Measurements from ENCODE around the gene MYO3B. TPM values are rescaled to one million over a fixed set of nuclear protein-coding genes. Genes with fewer than 3 reads are reported as not detected.

Gene MYO3B
- total RNA-seq, 1 experiment from 2014 or later, result 0.63 TPM

GRCh38 chr2:170344663-170345346, 166.9 kb downstream of the MYO3B start:
- H3K4ac ChIP-seq (ENCODE audit: low read depth, low read length), result no peak overlapping the region
- no peak overlapping the region for H4K8ac ChIP-seq (replicated peaks; ENCODE audit: insufficient read length, low read depth, low read length)
- peaks cover 10% of the 10 kb centered on the region for H3K4me1 ChIP-seq (ENCODE audit: insufficient read depth, low read length)
- H3K14ac ChIP-seq (ENCODE audit: insufficient read depth, low read length), result no peak overlapping the region
- H3K27ac Mint-ChIP-seq, result no peak overlapping the region
- H3K79me1 ChIP-seq (ENCODE audit: insufficient read depth, low read depth, low read length, poor library complexity, severe bottlenecking), result no peaks in the 10 kb centered on the region
- peaks cover 17 to 25% of the 10 kb centered on the region in 2 experiments for H3K4me1 Mint-ChIP-seq
- H3K27me3 Mint-ChIP-seq (ENCODE audit: low read depth), result no peaks in the 10 kb centered on the region; the same call in 1 of the 2 replicates
- no peak overlapping the region for H4K5ac ChIP-seq (ENCODE audit: insufficient read length, low read depth, low read length)
- H3K27ac ChIP-seq (ENCODE audit: insufficient read length, low read depth, low read length), result no peak overlapping the region
- no peak overlapping the region for H4K91ac ChIP-seq (ENCODE audit: insufficient read length, low read depth, low read length)
- no peaks in the 10 kb centered on the region for H3K27me3 ChIP-seq (ENCODE audit: insufficient read depth, low read length)
- H2BK20ac ChIP-seq (ENCODE audit: low read depth, low read length, poor library complexity, severe bottlenecking), result no peak overlapping the region
- H3K9me3 Mint-ChIP-seq, result no peaks in the 10 kb centered on the region
- H2AFZ ChIP-seq (ENCODE audit: low read length), result no peak overlapping the region
- H2AK5ac ChIP-seq (ENCODE audit: insufficient read length, low read length), result no peak overlapping the region
- H3K18ac ChIP-seq (ENCODE audit: insufficient read length, low read depth, low read length), result no peak overlapping the region
- no CpG with 5 or more reads among the region's 3 CpGs for WGBS (ENCODE audit: extremely low coverage, insufficient read length, low lambda C conversion rate)
- H3K56ac ChIP-seq (ENCODE audit: insufficient read length, low read depth, low read length), result no peak overlapping the region
- no peaks in the 10 kb centered on the region for H3K23me2 ChIP-seq (ENCODE audit: insufficient read length, low read depth, low read length, poor library complexity, severe bottlenecking)
- no peak overlapping the region for H2BK5ac ChIP-seq (ENCODE audit: insufficient read length, low read length)
- no peaks in the 10 kb centered on the region for H4K20me1 ChIP-seq (ENCODE audit: control insufficient read depth, insufficient read depth, insufficient read length)
- TF ChIP-seq CTCF (conservative IDR thresholded peaks at IDR 0.05), result no peak
- H3K4me2 ChIP-seq (ENCODE audit: insufficient read depth, insufficient read length, low read length), result no peak overlapping the region
- H3K36me3 Mint-ChIP-seq (ENCODE audit: insufficient read depth in 1 of 3, low read depth in 3 of 3), result no peaks in the 10 kb centered on the region
- no peak overlapping the region for H2BK120ac ChIP-seq (ENCODE audit: low read depth, low read length, poor library complexity, severe bottlenecking)
- no peak overlapping the region for H2BK15ac ChIP-seq (ENCODE audit: low read depth, low read length)
- DNase-seq, result no peak
- no peaks in the 10 kb centered on the region for H3K79me2 ChIP-seq (ENCODE audit: insufficient read depth, low read length)
- no peak overlapping the region for H3K23ac ChIP-seq (ENCODE audit: insufficient read length, low read depth, low read length)
- H3K4me3 Mint-ChIP-seq, result no peak overlapping the region
- H3K9me3 ChIP-seq (ENCODE audit: control insufficient read depth, low read depth, low read length), result no peaks in the 10 kb centered on the region
- no peak overlapping the region for H3K9ac ChIP-seq (ENCODE audit: extremely low read depth, insufficient read length, low read length)
- H3T11ph ChIP-seq (ENCODE audit: low read length), result no peak overlapping the region
- H2BK12ac ChIP-seq (ENCODE audit: insufficient read length, low read depth, low read length), result no peak overlapping the region

Data from H9 (cell line).